ENCODE data around the gene TNNC1.

The TNNC1 gene

GRCh38 chr3:52443791-52444687 lies 9.8 kb downstream of the TNNC1 start:
- DNase-seq (ENCODE audit: low read depth in 2 of 2), result no peak

DNA sequence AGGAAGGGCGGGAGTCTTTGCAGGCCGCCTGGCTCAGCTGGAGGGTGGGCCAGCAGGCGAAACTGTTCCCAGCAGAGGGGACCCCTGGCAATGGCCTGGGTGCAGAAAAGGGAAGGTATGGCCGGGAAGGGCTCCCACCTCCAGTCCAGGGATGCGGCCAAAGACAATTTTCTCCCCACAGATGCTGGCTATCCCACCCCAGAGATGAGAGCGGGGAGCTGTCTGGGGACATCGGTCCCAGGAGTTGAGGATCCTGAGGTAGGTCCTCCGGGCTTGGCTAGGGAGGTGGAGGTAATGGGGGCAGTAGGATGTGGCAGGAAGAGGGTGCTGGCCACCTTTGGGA lies 10.6 kb downstream of the TNNC1 start:
- DNase-seq (ENCODE audit: low read depth in 2 of 2), result no peak

DNA sequence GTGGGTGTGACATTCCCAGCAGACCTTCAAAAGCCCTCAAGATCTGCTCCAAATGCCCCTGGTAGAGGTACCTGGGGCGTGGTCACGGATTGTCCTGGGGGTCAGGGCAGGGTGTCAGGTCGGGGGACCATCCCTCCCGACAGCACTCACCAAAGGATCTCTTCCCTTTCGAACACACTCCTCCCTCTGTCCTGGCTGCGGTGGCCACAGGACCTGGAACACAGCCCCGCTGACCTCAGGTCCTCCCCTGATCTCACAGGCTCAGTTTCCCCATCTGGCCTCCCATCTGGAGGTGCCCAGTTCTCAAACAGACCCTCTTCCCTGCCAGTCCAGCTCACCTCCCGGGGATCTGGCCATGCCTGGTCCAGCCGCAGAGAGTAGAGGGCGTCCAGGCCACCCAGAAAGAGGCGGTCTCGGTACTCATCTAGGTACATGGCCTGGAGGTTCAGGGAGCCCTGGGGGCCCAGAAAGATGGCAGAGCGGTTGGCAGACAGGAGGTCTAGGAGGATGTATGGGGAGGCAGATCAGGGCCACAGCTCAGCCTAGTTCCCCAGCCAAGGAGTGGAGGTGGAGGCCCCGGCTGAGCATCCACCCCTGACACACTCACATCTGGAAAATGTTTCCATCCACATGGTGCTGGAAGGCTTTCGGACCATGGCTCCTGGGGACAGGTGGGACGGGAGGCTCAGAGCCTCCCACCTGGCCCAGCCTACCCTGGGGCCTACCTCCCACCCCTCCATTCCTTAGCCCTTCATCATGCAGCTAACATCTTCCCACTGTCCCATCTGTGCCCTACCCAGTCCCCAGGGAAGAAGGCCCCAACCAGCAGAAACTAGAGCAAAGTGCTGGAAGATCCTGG lies 11.2 kb downstream of the TNNC1 start:
- DNase-seq (ENCODE audit: low read depth in 2 of 2), result no peak

- no peak for DNase-seq (ENCODE audit: low read depth in 2 of 2)
Measured at GRCh38 chr3:52441772-52442332, 12.0 kb downstream of the TNNC1 start.

- no peak for DNase-seq (ENCODE audit: low read depth in 2 of 2)
Measured at GRCh38 chr3:52441091-52441771, 12.6 kb downstream of the TNNC1 start.

- DNase-seq (ENCODE audit: low read depth in 2 of 2), result no peak
Measured at GRCh38 chr3:52440671-52441070, 13.2 kb downstream of the TNNC1 start.

- DNase-seq (ENCODE audit: low read depth in 2 of 2), result no peak
Measured at GRCh38 chr3:52440249-52440551, 13.6 kb downstream of the TNNC1 start.

DNA sequence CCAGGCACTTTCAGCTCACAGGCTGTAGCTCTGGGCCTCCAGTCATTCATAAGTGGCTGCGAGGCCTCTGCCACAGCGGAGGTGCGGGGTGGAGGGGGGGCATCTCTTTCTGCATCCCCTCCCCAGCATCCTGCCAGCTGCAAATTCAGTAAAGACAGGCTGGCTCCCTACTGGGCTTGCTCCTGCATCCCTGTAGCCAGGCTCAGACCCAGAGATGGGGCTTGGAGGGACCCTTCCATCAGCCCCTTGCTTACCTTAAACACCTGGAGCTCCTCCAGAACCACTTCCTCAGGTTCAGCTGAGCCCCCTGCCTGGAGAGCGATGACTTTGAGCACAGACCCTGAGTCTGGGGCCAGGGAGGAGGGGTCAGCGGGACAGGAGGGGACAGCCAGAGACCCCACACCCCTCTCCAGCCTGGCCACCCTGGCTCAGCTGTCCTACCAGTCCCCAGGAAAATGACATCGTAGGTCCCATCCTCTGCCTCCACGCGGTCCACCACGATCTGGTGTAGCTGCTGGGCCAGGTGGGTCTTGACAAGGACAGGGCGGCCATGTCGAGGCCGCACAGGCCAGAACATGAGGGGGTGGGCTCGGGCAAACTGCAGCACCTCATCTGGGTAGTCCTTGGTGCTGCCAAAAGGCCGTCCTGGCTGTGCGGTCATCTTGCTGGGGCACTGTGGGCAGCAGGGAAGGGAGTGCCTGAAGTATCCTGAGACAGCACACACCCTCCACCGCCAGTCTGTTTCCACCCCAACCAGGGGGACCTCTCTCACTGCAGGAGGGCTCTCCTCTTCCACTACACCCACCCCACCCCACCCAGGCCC lies 14.2 kb downstream of the TNNC1 start:
- no peak for DNase-seq (ENCODE audit: low read depth in 2 of 2)

DNA sequence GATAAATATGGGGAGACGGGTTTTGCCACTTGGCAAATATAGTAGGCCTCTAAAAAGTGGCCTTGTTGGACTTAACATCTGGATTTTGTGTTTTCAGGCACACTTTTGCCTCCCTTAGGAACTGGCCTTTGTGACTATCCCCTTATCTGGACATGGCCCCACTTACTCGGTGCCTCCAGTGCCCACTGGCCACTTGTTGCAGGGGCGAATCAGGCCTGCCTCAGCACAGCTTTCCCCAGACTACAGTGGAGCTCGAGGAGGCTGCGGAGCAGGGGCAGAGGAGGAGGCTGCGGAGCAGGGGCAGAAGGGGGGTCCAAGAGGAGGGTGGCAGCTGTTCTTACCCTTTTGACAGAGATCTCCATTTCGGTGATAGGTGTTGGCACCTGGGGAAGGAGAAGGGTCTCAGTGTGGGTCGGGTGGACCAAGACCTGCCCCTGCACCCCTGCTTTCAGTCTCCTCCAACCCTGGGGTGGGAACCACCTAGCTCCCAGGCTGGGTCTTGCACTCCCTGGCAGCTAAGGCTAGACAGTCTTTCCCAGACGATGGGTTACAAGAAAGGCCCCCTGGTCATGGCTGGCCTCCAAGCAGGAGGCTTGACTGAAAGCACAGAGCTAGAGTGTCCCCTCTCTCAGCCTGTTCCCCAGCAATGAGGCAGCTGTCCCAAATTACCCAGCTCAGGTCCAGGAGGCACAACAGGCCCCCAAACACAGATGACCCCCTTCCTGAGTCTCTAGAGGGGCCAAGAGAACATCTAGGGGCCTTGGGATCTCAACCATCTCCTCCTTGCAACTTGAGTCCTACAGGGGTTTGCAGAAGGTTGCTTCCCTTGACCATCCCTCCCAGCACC lies 15.0 kb downstream of the TNNC1 start:
- no peak for DNase-seq (ENCODE audit: low read depth in 2 of 2)

DNA sequence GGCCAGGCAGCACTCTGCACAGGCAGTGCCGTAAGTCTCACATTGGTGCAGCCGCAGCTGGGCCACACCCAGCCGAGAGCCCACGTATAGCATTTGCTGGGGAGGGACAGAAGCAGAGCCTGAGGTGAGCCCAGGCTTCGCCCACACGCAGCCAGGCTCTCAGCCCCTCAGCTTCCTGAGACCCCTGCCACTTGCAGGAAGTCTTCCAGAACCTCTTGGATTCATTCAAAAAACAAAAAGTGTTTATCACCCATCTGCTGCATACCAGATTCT lies 15.8 kb downstream of the TNNC1 start:
- DNase-seq (ENCODE audit: low read depth in 2 of 2), result no peak

DNA sequence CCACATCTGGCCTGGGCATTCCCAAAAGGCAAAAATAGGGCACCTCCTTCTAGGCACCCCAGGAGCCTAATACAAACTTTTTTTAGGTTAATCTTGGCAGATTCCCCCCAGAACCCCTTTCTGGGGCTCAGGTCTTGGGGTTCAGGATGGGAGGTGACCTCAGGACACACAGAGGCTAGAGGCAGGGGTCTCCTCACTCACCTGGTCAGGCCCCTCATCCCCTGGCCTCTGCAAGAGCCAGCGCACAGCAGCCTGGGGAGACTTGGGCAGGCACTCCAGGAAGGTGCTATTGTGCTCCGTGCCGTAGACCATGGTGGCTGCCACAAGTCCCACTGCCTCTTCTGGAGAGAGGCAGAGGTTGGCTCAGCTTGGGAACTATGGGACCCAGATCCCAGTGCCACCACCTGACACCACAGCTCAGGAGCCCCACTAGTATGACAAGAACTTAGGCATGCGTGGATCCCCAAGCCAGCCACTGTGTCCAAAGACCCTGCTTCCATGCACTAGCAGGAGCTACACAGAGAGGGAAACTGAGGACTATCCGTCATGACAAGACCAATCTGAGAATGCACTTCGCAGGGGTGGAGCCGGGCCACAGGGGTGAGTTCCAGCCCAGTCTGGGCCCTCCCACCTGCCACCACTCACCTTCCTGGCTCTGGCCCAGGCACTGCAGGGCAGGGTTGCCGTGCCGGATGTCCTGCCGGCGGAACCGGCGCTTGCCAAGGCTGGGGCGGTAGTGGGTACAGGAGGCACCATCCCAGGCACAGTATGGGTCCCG lies 16.3 kb downstream of the TNNC1 start:
- no peak for DNase-seq (ENCODE audit: low read depth in 2 of 2)

- DNase-seq (ENCODE audit: low read depth in 2 of 2), result no peak
Measured at GRCh38 chr3:52436500-52437149, 17.2 kb downstream of the TNNC1 start.

DNA sequence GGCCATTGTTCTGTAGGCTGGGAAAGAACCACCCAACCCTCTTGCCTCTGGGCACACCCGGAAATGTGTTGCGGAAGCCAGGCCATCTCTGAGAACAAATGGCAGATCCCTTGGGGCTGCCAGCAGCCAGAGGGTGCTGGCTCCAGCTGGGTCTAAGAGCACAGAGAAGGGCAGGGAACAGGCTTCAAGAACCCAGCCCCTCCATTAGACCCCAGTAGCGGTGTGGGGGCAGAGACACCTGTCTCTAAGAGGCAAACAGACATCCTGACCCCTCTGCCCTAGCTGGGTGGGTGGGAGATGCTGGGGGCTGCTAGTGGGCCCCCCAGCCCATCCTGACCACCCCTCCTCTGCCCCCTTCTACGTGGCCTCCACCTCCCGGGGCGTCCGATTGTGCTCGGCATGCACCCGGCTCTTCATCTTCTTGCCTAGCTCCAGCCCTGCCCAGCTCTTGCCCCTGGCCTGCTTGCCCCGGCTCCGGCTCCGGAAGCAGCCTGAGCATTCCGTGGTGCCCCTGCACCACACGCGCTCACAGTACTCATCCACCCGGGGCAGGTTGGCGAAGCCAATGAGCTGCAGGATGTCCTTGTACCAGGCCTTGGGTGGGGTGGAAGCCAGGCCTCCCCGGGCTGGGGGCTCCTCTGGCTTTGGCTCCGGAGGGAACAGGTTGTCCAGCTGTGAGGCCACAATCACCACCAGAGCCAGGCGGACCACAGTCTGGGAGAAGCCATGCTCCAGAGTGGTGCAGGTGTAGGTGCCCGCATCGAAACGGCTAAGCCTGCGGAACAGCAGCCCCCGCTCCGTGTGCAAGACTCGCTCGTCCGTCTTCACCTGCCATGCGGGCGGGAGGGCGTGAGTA lies 18.4 kb downstream of the TNNC1 start:
- no peak for DNase-seq (ENCODE audit: low read depth in 2 of 2)

DNA sequence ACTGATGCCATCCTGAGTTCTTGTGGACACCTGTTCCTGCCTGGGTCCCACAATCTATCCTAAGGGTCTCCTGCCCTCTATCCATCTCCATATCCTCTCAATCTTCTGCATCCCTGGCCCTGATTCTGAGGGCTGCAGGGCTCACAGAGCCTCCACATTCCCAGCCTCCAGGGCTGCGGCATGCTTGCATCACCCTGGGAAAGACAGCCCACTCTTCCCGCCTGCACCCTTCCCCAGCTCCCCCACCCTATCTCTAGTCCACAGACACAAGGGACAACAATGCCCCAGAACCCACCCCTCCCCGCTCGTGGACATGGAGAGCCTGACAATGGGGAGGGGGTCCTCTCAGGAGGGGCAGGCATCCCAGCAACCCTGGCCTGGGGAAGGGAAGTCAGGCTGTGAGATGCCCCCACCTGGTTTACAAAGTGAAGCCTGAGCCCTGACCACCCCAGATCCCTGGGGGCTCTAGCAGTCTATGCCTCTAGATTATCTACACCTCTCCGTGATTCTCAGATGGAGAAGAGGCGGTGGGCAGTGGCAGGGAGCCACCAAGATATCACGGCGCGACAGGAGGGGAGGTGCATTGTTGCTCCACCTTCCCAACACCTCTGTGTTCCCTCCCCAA lies 19.2 kb downstream of the TNNC1 start:
- no peak for DNase-seq (ENCODE audit: low read depth in 2 of 2)

DNA sequence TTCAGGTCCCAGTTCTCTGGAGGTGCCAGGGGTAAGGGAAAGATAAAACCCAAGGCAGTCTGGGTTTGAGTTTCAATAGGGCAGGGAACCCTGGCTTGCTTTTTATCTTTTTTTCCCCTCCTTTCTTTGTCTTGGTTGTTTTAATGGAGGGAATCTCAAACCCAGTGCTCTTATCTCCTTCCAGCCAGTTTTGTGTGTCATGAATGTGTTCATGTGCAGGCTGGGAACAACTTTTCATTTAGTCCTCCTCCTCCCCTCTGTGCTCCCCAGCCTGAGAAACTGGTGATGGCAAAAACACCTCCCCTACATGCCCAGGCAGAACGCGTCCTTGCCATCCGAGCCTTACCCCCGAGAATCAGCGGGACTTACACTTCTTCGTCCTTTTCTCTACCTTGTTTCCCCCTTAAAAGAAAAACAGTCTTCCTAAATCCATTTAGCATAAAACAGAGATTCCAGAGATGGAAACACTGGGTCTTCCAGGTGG lies 19.8 kb downstream of the TNNC1 start:
- no peak for DNase-seq (ENCODE audit: low read depth in 2 of 2)

- no peak for DNase-seq (ENCODE audit: low read depth in 2 of 2)
Measured at GRCh38 chr3:52433328-52433995, 20.4 kb downstream of the TNNC1 start.

DNA sequence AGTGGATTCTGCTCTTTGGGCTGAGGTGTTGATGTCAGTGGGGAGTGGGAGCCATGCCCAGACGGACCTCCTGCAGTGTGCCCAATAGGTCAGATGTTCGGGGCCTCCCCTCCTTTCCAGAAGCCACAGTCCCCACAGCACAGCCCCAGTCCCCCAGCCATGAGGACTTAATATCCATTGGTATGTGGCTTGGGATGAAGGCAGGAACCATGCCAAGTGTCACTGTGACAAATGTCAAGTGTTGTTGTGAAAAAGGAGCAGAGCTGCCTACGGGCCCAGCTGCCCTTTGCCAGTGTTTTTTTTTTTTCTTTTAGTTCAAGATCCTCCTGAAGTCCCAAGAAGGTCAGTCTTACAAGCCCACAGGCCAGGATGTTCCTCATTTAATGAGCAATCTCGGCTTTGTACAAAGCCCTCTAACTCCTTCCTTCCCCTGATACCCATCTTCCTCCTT lies 21.1 kb downstream of the TNNC1 start:
- DNase-seq (ENCODE audit: low read depth in 2 of 2), result no peak

All from fibroblast of skin of left biceps (primary cell).